HG03342 (cell line): ENCODE measurements around the gene R3HDM2.

Experiments used
- ATAC-seq: cut with Tn5 transposase; IDR thresholded peaks from one replicate; pipeline ENCODE4 v1.9.1; 2021; ENCODE audit warnings: mild to moderate bottlenecking, moderate library complexity; ENCODE audit not compliant: unreplicated experiment

Gene R3HDM2

DNA sequence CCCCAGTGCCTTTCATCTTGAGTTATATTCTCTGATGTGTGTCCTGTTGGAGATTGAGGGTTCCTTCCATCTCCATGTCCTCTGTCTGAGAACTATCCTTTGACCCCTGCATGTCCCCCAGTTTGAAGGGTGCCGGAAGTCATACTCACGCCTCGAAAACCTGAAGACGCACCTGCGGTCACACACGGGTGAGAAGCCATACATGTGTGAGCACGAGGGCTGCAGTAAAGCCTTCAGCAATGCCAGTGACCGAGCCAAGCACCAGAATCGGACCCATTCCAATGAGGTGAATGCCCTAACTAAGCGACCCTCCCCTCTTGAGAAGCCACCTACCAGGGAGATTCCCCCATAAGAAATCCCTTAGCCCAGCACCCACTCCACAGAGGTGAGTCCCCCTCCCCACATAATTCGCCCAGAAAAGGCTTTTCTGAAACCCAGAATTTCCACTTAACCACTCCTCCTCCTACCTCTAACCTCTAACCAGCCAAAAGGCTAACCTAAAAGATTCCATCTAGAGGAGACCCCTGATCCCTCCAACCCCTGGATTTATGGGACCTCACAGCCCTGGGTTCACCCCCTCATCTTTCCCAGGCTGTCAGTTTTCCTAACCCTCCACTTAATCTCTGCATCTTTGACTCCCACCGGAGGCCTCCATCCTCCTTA lies 36.5 kb upstream of the R3HDM2 start:
- no peak for ATAC-seq

DNA sequence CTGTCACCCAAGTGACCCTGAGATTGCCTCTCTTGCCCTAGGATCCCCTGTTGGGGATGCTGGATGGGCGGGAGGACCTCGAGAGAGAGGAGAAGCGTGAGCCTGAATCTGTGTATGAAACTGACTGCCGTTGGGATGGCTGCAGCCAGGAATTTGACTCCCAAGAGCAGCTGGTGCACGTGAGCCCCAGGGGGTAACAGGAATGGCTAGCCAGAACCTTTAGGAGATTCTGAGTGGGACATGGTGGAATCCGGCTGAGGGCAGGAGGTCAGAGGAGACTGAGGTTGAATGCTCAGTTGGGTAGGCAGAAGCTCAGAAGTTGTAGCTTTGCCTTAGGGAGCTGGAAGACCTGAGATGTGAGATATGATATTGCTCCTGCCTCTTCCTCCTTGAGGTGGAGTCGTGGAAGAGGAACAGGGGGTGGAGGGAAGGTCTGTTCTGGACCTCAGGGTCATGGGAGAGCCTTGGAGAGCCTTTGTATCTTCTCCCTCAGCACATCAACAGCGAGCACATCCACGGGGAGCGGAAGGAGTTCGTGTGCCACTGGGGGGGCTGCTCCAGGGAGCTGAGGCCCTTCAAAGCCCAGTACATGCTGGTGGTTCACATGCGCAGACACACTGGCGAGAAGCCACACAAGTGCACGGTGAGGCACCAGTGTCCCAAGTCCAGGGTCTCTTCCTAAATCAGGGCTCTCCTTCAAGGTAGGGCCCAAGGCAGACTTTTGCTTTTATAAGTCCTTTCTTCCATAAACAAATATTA lies 35.1 kb upstream of the R3HDM2 start:
- no peak for ATAC-seq

DNA sequence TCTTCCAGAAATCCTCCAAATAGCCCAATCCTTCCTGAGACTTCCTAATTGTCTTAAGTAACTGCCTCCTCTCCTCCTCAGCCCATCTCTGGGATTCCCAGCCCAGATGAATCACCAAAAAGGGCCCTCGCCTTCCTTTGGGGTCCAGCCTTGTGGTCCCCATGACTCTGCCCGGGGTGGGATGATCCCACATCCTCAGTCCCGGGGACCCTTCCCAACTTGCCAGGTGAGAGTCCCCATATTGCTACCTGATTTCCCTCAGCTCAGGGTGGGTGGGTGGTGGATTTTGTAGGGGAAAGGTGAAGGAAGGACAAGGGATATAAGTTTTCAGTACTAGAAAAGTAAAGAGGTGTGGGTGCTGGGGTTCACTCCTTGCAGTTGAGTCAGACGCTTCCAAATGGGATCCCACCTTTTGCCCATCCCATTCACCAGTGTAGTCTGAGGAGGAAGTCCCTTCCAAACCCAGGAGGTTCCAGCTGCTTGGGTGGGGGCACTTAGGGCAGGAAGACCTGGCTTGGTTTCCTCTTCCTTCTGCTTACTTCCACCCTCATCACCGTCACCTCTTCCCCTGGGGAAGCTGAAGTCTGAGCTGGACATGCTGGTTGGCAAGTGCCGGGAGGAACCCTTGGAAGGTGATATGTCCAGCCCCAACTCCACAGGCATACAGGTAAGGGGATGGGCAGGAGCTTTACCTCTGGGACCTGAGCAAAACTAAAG lies 34.3 kb upstream of the R3HDM2 start:
- ATAC-seq, result no peak

DNA sequence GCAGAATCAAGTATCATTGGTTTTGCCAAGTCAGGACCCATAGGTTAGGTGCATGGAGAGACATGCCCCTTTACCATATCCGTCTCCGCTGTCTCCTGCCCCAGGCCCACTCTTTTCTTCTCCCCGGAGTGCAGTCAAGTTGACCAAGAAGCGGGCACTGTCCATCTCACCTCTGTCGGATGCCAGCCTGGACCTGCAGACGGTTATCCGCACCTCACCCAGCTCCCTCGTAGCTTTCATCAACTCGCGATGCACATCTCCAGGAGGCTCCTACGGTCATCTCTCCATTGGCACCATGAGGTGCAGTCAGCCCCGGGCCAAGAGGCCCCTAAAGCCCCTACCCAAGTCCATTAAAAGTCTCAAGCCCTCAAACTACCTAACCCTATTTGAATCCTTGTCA lies 33.7 kb upstream of the R3HDM2 start:
- no peak for ATAC-seq

DNA sequence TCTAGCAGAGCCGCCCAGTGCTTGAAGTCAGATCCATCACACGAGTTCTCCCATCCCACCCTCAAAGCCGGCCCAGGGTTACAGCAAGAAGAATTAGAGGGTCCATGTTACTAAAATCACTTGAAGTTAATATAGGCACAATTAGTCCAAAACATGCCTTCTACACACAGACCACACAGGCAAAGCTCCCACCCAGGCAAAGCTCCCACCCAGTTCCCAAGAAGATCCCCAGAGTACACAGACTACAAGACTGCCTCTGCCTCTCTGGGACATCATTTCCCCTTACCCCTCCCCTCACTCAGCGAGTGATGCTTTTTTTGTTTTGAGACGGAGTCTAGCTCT lies 32.0 kb upstream of the R3HDM2 start:
- ATAC-seq, result no peak

DNA sequence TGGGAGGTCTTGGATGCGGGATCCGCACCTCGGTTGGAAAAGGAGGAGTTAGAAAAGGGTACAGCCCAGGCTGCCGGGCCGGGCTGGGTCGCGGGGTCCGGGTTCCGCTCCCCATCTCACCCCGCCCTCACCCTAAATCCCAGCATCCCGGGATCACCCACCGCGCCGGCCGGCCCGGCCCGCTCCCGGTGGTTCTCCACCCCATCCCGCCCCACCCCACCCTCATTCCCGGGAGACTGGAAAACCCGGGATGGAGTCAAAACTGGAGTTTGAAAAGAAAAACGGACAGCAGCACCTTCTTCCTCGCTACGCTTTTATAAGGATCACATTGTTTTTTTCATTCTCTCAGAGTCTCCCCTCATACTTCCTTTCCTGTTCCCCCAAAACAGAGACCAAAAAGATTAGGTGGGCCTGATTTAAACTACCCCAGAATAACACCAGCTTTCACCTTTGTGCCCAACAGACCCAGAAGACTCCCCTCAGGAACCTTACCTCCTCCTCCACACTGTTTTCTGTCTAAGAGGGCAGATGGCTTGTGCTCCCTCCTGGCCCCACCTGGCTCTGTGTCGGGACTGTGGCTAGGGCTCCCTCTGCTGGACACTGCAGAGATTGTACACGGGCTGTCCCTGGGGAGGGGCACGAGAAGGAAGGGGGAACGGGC lies 31.5 kb upstream of the R3HDM2 start:
- ATAC-seq, result peak; percentile 66

DNA sequence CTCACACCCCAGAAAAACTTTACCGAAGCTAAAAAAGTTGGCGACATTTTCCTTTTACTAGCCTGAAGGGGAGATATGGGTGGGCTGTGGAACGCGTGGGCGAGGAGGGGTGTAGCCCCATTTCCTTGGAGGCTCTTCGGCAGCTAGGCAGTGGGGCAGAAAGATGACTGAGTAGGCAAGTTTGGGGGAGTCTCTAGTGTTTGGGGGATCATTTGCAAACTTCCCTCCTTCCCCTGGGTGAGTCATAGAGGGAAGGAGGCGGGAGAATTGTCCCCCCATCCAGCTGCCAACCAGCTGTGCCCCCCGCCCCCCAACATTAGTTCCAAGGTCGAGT lies 31.0 kb upstream of the R3HDM2 start:
- no peak for ATAC-seq

DNA sequence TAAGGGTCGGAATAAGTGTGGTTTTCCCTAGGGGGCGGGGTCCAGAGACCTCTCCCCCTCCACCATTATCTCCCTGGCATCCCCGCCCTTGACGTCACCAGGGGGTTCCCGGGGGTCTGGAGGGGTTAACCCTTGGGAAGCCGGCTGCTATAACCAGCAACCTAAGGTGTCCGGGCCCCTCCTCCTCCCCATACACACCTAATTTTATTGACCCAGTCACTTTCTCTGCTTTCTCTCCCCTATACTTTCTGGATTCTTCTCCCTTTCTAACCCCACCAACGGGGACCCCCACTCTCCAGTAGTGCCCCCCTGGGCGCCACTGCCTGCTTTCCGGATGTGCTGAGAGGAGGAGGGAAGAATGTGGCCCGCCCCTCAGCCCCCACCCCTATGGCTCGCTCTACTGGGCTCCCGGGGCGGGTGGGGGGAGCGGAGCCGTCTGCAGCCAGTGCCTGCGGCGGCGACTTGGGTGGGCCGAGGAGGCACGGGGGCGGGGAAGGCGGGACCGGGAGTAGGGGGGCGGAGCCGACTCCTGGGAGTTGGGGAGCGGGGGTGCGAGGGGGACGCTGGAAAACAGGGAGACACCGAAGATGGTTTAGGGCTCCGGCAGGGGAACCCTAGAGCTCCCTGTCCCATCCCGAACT lies 30.6 kb upstream of the R3HDM2 start:
- no peak for ATAC-seq

DNA sequence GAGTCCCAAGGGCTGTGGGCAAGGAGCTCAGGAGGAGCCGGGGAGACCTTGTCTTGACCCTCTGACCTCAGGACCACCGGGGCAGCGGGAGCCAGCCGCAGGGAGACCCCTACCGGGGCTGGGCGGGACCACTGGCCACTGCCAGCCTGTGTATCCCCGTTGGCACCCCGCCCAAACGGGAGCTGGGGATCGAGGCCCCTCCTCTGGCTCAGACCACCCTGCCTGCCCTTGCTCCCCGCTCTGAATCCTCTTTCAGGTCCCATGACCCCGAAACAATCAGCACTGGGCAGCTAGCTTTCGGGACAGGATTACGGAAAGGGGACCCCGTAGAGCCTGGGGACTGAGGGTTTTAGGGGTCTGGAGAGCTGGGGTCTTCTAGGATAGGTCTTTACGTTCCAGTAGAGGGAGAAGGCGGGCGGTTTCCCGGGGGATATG lies 30.0 kb upstream of the R3HDM2 start:
- ATAC-seq, result no peak

DNA sequence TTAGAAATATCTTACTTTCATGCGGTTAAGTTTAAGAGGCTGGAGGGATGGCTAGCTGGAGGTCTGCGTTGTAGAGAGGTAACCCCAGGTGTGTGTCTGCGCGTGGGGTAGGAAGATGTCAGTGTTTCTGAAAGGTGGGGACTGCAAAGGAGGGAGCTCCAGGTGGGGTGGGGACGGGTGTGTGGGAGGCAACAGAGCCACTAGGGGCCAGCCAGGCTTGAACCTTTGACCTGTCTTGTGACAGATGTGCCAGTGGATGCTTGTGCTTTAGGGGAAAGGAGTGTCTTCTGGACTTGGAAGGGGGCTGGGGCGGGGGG lies 29.6 kb upstream of the R3HDM2 start:
- ATAC-seq, result no peak

DNA sequence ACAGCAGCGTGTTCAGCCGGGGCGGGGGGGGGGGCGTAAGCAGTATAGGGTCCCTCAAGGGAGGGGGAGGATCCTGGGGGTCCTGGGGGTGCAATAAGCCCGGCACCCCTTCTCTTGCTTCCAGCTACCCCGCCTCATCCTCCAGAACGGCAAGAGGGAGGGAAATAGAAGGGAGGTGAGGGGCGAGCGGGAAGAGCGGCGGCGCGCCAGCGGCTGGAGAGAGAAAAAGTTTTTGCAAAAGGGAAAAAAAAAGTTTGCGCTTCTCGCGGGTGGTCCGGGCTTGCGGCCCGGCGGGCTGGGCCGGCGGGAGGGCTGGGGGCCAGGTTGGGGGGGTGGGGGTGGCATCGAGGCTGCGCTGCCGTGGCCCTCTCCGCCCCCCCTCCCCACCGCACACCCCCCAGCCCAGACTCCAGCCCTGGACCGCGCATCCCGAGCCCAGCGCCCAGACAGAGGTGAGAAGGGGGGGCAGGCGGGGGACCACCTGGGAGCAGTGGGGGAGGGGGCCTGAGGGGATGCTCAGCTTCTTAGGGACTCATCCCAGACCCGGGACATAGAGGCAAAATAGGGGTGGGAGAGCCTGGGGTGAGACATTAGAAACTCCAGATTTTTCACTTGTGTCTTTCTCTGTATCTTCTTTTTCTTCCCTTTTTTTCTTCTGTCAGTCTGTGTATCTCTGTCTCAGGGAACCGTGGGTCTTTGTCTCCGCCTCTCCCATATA lies 29.1 kb upstream of the R3HDM2 start, which contains the start of gene GLI1:
GLI1 (plus strand) TSS at position 36 of the 718 bp plus-strand sequence. CDS start 3,907 bp downstream, outside the sequence.
- no peak for ATAC-seq

DNA sequence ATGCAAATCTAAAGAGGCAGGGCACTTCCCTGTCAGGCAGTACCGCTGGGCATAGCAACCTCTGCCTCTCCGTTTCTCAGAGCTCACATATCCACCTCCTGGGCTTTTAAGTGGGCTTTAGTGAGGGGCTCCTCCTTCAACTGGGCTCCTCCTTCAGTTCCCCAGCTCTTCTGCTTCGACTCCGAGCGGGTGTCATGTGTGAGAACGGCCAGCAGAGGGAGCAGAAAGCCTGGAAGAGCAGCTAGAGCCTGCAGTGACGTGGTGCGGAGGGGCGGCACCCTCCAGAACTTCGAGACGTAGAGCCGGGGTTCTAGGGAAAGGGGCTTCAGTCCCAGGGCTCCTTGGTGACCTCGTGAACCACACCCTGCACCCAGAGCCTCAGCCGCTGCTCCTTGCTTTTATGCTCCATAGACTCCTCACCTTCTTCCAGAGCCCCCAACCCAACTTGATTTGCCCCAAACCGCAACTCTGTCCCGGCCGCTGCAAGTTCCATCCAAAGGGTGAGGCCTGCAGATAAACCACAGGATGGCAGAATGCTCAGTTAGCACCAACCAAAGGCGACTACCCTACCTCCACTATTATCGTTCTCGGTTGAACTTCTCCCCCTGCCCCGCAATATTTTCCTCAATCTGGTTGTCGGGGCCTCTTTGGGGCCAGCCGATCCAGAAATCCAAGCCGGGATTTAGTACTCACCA lies 28.4 kb upstream of the R3HDM2 start:
- peak; percentile 47 for ATAC-seq

DNA sequence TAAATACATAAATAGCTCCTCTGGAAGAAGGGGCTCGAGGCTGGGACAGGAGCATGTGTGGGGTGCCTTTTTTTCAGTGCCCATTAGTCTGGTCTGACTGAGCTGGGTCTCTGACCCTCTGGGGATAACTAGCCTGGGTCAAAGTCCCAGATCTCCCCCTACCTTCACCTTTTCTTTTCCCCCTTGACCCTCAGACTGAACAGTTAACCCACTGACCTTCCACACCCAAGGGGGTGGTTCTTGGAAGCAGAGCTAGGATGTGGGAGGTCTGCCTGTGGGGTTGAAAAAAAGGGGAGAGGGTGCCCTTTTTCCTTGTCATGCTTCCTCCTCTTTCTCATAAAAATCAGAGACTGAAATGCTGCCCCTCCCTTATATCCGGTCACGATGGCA lies 27.8 kb upstream of the R3HDM2 start:
- no peak for ATAC-seq

DNA sequence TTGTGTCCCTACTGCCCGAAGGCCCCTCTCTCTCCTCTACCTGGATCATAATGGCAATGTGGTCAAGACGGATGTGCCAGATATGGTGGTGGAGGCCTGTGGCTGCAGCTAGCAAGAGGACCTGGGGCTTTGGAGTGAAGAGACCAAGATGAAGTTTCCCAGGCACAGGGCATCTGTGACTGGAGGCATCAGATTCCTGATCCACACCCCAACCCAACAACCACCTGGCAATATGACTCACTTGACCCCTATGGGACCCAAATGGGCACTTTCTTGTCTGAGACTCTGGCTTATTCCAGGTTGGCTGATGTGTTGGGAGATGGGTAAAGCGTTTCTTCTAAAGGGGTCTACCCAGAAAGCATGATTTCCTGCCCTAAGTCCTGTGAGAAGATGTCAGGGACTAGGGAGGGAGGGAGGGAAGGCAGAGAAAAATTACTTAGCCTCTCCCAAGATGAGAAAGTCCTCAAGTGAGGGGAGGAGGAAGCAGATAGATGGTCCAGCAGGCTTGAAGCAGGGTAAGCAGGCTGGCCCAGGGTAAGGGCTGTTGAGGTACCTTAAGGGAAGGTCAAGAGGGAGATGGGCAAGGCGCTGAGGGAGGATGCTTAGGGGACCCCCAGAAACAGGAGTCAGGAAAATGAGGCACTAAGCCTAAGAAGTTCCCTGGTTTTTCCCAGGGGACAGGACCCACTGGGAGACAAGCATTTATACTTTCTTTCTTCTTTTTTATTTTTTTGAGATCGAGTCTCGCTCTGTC lies 26.1 kb upstream of the R3HDM2 start:
- ATAC-seq, result no peak

DNA sequence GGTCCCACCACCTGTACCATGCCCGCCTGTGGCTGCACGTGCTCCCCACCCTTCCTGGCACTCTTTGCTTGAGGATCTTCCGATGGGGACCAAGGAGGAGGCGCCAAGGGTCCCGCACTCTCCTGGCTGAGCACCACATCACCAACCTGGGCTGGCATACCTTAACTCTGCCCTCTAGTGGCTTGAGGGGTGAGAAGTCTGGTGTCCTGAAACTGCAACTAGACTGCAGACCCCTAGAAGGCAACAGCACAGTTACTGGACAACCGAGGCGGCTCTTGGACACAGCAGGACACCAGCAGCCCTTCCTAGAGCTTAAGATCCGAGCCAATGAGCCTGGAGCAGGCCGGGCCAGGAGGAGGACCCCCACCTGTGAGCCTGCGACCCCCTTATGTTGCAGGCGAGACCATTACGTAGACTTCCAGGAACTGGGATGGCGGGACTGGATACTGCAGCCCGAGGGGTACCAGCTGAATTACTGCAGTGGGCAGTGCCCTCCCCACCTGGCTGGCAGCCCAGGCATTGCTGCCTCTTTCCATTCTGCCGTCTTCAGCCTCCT lies 25.4 kb upstream of the R3HDM2 start:
- no peak for ATAC-seq

DNA sequence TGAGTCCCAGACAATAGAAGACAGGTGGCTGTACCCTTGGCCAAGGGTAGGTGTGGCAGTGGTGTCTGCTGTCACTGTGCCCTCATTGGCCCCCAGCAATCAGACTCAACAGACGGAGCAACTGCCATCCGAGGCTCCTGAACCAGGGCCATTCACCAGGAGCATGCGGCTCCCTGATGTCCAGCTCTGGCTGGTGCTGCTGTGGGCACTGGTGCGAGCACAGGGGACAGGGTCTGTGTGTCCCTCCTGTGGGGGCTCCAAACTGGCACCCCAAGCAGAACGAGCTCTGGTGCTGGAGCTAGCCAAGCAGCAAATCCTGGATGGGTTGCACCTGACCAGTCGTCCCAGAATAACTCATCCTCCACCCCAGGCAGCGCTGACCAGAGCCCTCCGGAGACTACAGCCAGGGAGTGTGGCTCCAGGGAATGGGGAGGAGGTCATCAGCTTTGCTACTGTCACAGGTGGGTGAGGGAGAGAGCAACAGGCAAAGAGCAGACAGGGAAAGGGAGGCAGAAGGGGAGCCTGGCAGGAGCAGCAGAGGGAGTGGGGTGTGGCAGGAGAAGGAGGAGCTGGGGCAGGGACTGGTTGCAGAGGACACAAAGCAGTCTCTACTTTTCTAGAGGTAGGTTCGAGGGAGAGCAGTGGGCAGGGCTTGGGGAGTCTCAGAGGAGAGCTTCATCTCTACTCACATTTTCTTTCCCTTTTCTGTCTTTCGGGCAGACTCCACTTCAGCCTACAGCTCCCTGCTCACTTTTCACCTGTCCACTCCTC lies 24.7 kb upstream of the R3HDM2 start:
- ATAC-seq, result no peak

DNA sequence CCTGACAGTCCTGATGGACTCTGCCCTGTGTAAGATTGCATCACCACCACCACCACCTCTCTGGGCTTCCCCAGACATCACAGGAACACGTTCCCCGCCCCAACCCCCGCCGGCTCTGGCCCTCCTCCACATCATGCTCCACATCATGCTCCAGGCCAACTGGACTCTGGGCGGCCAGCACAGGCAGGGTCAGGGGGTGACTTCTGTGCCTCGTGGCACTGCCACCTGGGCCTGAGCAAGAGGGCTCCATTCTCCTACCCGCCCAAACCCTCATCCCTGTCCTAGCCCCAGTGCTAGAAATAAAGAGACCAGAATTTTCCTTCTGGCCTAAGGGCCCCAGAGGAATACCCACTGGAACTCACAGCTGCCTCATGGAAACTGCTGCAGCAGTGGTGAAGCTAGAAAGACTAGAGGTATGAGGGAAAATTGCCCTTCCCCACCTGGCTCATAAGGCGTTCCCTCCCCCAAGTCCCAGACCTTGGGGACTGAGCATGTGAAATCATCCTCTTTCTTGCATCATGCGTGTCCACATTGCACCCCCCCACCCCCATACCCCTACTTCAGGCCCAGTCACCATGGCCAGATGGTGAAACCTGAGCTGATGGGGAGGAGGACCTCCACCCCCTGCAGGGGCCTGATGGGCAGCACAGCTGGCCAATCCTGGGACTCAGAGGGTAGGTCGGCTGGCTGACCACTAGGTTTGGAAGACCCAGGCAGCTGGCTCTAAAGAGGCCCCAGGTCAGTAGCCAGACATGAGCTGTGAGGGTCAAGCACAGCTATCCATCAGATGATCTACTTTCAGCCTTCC lies 23.9 kb upstream of the R3HDM2 start, which contains the start of gene INHBE:
INHBE (plus strand) TSS at position 742 of the 808 bp plus-strand sequence. CDS start 230 bp downstream, outside the sequence.
- no peak for ATAC-seq
